Muscle of leg (tissue), 16 donors: ENCODE results near the gene MRPL41. TPM values are rescaled to one million over a fixed set of nuclear protein-coding genes. Genes with fewer than 3 reads are reported as not detected.
"Not testable (repeated sequence)": the region's sequence is repeated elsewhere in the genome, so short reads cannot be mapped to it uniquely, and the experiment has no call there.

Source experiments
- DNase-seq: peaks from one replicate; pipeline ENCODE4 v3.0.0; 2013
- H3K27ac ChIP-seq: one replicate; pipeline ENCODE4 v1.5.1; 2013; ENCODE audit warnings: mild to moderate bottlenecking, low read length, control low read depth
- H3K27me3 ChIP-seq: one replicate; pipeline ENCODE4 v1.6.1; 2013; ENCODE audit warnings: low read length; ENCODE audit not compliant: control insufficient read depth, insufficient read depth
- H3K36me3 ChIP-seq: one replicate; pipeline ENCODE4 v1.6.1; 2013; ENCODE audit warnings: low read length; ENCODE audit not compliant: control insufficient read depth, insufficient read depth
- H3K4me1 ChIP-seq: one replicate; pipeline ENCODE4 v1.6.1; 2013; ENCODE audit warnings: low read length; ENCODE audit not compliant: control insufficient read depth, insufficient read depth
- H3K4me3 ChIP-seq: one replicate; pipeline ENCODE4 v1.5.1; 2013; ENCODE audit warnings: low read length, control low read depth
- H3K9me3 ChIP-seq: replicated peaks from 2 replicates; pipeline ENCODE4 v1.6.1; 2013; ENCODE audit warnings: low read depth, low read length; ENCODE audit not compliant: control insufficient read depth
- WGBS: methylation state at CpG from one replicate; pipeline ENCODE4 v1.1.5; 2013; ENCODE audit warnings: missing lambda C conversion rate; ENCODE audit not compliant: insufficient coverage; 5-methylcytosine and 5-hydroxymethylcytosine counted together
- long read RNA-seq, 11 donors: transcript quantifications; one replicate each; lab custom pipeline, GENCODE V29; 2026
- polyA plus RNA-seq, 8 donors: library from polyadenylated mRNA; unstranded; fragments of 120-200 nt; gene quantifications; one replicate each; pipeline versions ENCODE4 v1.2.1 to v1.2.3, GENCODE V29; 2013; ENCODE audit warnings: inconsistent platforms in 1 of 8, low replicate concordance in 1 of 8; ENCODE audit not compliant: insufficient read length in 8 of 8, insufficient read depth in 1 of 8
- total RNA-seq: library from RNA; stranded (reverse); fragments of 120-200 nt; gene quantifications from one replicate; pipeline ENCODE4 v1.2.4, GENCODE V29; 2013

The MRPL41 gene
- total RNA-seq (37.8 TPM), polyA plus RNA-seq (10 to 100 TPM; 25.6 to 42.1 (median 31.7) TPM)
- long read RNA-seq, donor 1, transcript MRPL41-201 (2 exons, 1,262 nt): major isoform, 38 of 38 reads
- long read RNA-seq, donor 1, partial matches to known transcripts: 0 of 38 reads
- long read RNA-seq, donor 1, other reads (novel, unspliced or antisense): 0 of 38 reads
- long read RNA-seq, donor 2, partial matches to known transcripts: 0 of 4 reads
- long read RNA-seq, donor 2, other reads (novel, unspliced or antisense): 0 of 4 reads
- long read RNA-seq, donor 3, transcript MRPL41-201 (2 exons, 1,262 nt): major isoform, 70 of 78 reads
- long read RNA-seq, donor 3, partial matches to known transcripts: 8 of 78 reads
- long read RNA-seq, donor 3, other reads (novel, unspliced or antisense): 0 of 78 reads
- long read RNA-seq, donor 4, transcript MRPL41-201 (2 exons, 1,262 nt): major isoform, 54 of 59 reads
- long read RNA-seq, donor 4, partial matches to known transcripts: 5 of 59 reads
- long read RNA-seq, donor 4, other reads (novel, unspliced or antisense): 0 of 59 reads
- long read RNA-seq, donor 5, transcript MRPL41-201 (2 exons, 1,262 nt): major isoform, 125 of 134 reads
- long read RNA-seq, donor 5, partial matches to known transcripts: 9 of 134 reads
- long read RNA-seq, donor 5, other reads (novel, unspliced or antisense): 0 of 134 reads
- long read RNA-seq, donor 6, transcript MRPL41-201 (2 exons, 1,262 nt): major isoform, 127 of 143 reads
- long read RNA-seq, donor 6, partial matches to known transcripts: 16 of 143 reads
- long read RNA-seq, donor 6, other reads (novel, unspliced or antisense): 0 of 143 reads
- long read RNA-seq, donor 7, transcript MRPL41-201 (2 exons, 1,262 nt): major isoform, 71 of 79 reads
- long read RNA-seq, donor 7, partial matches to known transcripts: 8 of 79 reads
- long read RNA-seq, donor 7, other reads (novel, unspliced or antisense): 0 of 79 reads
- long read RNA-seq, donor 8, transcript MRPL41-201 (2 exons, 1,262 nt): major isoform, 60 of 60 reads
- long read RNA-seq, donor 8, partial matches to known transcripts: 0 of 60 reads
- long read RNA-seq, donor 8, other reads (novel, unspliced or antisense): 0 of 60 reads
- long read RNA-seq, donor 9, transcript MRPL41-201 (2 exons, 1,262 nt): major isoform, 60 of 60 reads
- long read RNA-seq, donor 9, partial matches to known transcripts: 0 of 60 reads
- long read RNA-seq, donor 9, other reads (novel, unspliced or antisense): 0 of 60 reads
- long read RNA-seq, donor 10, transcript MRPL41-201 (2 exons, 1,262 nt): major isoform, 84 of 94 reads
- long read RNA-seq, donor 10, partial matches to known transcripts: 10 of 94 reads
- long read RNA-seq, donor 10, other reads (novel, unspliced or antisense): 0 of 94 reads
- long read RNA-seq, donor 11, transcript MRPL41-201 (2 exons, 1,262 nt): major isoform, 59 of 59 reads
- long read RNA-seq, donor 11, partial matches to known transcripts: 0 of 59 reads
- long read RNA-seq, donor 11, other reads (novel, unspliced or antisense): 0 of 59 reads

GRCh38 chr9:137551264-137552021 lies at the start of gene MRPL41:
MRPL41 (plus strand) TSS chr9:137551879; CDS start chr9:137552082, 203 bp downstream.
- peaks cover 16% of the 10 kb centered on the region for H3K36me3 ChIP-seq
- under 1% methylated on average over 99 of the region's 106 CpGs for WGBS
- no peaks in the 10 kb centered on the region for H3K9me3 ChIP-seq
- H3K4me3 ChIP-seq: peak within 1 kb of the TSS; percentile 64
- peaks cover 22% of the 10 kb centered on the region for H3K4me1 ChIP-seq
- H3K27ac ChIP-seq: peak within 1 kb of the TSS; percentile 59
- DNase-seq: peak; percentile 94
- H3K27me3 ChIP-seq: no peaks in the 10 kb centered on the region

- no peaks in the 10 kb centered on the region for H3K27me3 ChIP-seq
- no peak for DNase-seq
- H3K4me3 ChIP-seq: no peak overlapping the region
- H3K9me3 ChIP-seq: no peaks in the 10 kb centered on the region
- peaks cover 3% of the 10 kb centered on the region for H3K36me3 ChIP-seq
- 86% methylated on average over 12 of the region's 36 CpGs for WGBS
- H3K4me1 ChIP-seq: no peaks in the 10 kb centered on the region
- H3K27ac ChIP-seq: no peak overlapping the region
Measured at GRCh38 chr9:137502008-137502911, 49.4 kb upstream of the MRPL41 start.

- no peaks in the 10 kb centered on the region for H3K4me1 ChIP-seq
- no peaks in the 10 kb centered on the region for H3K9me3 ChIP-seq
- no peak overlapping the region for H3K27ac ChIP-seq
- WGBS: 72% methylated on average over 5 of the region's 7 CpGs
- no peaks in the 10 kb centered on the region for H3K27me3 ChIP-seq
- DNase-seq: no peak
- H3K36me3 ChIP-seq: peaks cover 3% of the 10 kb centered on the region
- no peak overlapping the region for H3K4me3 ChIP-seq
Measured at GRCh38 chr9:137504432-137504777, 47.3 kb upstream of the MRPL41 start.

- H3K36me3 ChIP-seq: peaks cover 2% of the 10 kb centered on the region
- no peaks in the 10 kb centered on the region for H3K4me1 ChIP-seq
- WGBS: 87% methylated on average over 28 of the region's 28 CpGs
- no peaks in the 10 kb centered on the region for H3K9me3 ChIP-seq
- no peak overlapping the region for H3K4me3 ChIP-seq
- DNase-seq: no peak
- H3K27me3 ChIP-seq: no peaks in the 10 kb centered on the region
- H3K27ac ChIP-seq: no peak overlapping the region
Measured at GRCh38 chr9:137505421-137506140, 46.1 kb upstream of the MRPL41 start.

GRCh38 chr9:137506274-137506673 lies 45.4 kb upstream of the MRPL41 start:
- WGBS: 86% methylated on average over 15 of the region's 15 CpGs
- no peaks in the 10 kb centered on the region for H3K36me3 ChIP-seq
- H3K27me3 ChIP-seq: no peaks in the 10 kb centered on the region
- DNase-seq: no peak
- H3K4me1 ChIP-seq: no peaks in the 10 kb centered on the region
- H3K4me3 ChIP-seq: no peak overlapping the region
- no peak overlapping the region for H3K27ac ChIP-seq
- H3K9me3 ChIP-seq: no peaks in the 10 kb centered on the region

- Histone ChIP-seq H3K4me1 (no peaks in the 10 kb centered on the region), H3K4me3 (no peak overlapping the region), H3K9me3 (no peaks in the 10 kb centered on the region), H3K27me3 (no peaks in the 10 kb centered on the region), H3K36me3 (no peaks in the 10 kb centered on the region), H3K27ac (no peak overlapping the region)
- WGBS: 75% methylated on average over 26 of the region's 26 CpGs
- DNase-seq: peak; percentile 20
Measured at GRCh38 chr9:137506702-137507171, 44.9 kb upstream of the MRPL41 start.

GRCh38 chr9:137509198-137509597 lies 42.5 kb upstream of the MRPL41 start:
- WGBS: 90% methylated on average over 14 of the region's 14 CpGs
- DNase-seq: no peak
- Histone ChIP-seq H3K27ac (no peak overlapping the region), H3K4me3 (no peak overlapping the region), H3K27me3 (no peaks in the 10 kb centered on the region), H3K36me3 (no peaks in the 10 kb centered on the region), H3K9me3 (no peaks in the 10 kb centered on the region), H3K4me1 (no peaks in the 10 kb centered on the region)

- H3K9me3 ChIP-seq, H3K4me3 ChIP-seq, H3K27me3 ChIP-seq, H3K36me3 ChIP-seq, DNase-seq, H3K27ac ChIP-seq, H3K4me1 ChIP-seq: not testable (repeated sequence)
- 95% methylated on average over 22 of the region's 22 CpGs for WGBS
Measured at GRCh38 chr9:137511126-137511525, 40.6 kb upstream of the MRPL41 start.
